ENCODE data around the gene DYSF.
"Not testable (repeated sequence)": the region's sequence is repeated elsewhere in the genome, so short reads cannot be mapped to it uniquely, and the experiment has no call there.

DYSF gene

GRCh38 chr2:71640489-71640888, 187.1 kb downstream of the DYSF start:
- H3K36me3 ChIP-seq (ENCODE audit: low read depth): no peaks in the 10 kb centered on the region
- no peaks in the 10 kb centered on the region for H3K9me3 ChIP-seq (ENCODE audit: severe bottlenecking)
- no peak overlapping the region for H3K27ac ChIP-seq (ENCODE audit: poor library complexity, severe bottlenecking)
- no peak for TF ChIP-seq CTCF (IDR thresholded peaks at IDR 0.05; ENCODE audit: poor library complexity, severe bottlenecking)
- H3K27me3 ChIP-seq (ENCODE audit: insufficient read depth, poor library complexity, severe bottlenecking): no peaks in the 10 kb centered on the region
- DNase-seq (ENCODE audit: low spot score): no peak
- peaks cover under 1% of the 10 kb centered on the region for H3K4me1 ChIP-seq (ENCODE audit: insufficient read depth, poor library complexity, severe bottlenecking)
- no peak for ATAC-seq (ENCODE audit: low read depth)
- H3K4me3 ChIP-seq (ENCODE audit: severe bottlenecking): no peak overlapping the region

- DNase-seq (ENCODE audit: low spot score) (no peak), ATAC-seq (ENCODE audit: low read depth) (no peak)
- H3K36me3 ChIP-seq (ENCODE audit: low read depth): no peaks in the 10 kb centered on the region
- H3K4me3 ChIP-seq (ENCODE audit: severe bottlenecking): no peak overlapping the region
- H3K9me3 ChIP-seq (ENCODE audit: severe bottlenecking): no peaks in the 10 kb centered on the region
- no peak for TF ChIP-seq CTCF (IDR thresholded peaks at IDR 0.05; ENCODE audit: poor library complexity, severe bottlenecking)
- H3K27ac ChIP-seq (ENCODE audit: poor library complexity, severe bottlenecking): no peak overlapping the region
- no peaks in the 10 kb centered on the region for H3K27me3 ChIP-seq (ENCODE audit: insufficient read depth, poor library complexity, severe bottlenecking)
- H3K4me1 ChIP-seq (ENCODE audit: insufficient read depth, poor library complexity, severe bottlenecking): peaks cover 5% of the 10 kb centered on the region
These were observed 190.5 kb downstream of the DYSF start for GRCh38 chr2:71643674-71644357.

GRCh38 chr2:71646028-71646427, 192.7 kb downstream of the DYSF start:
- ATAC-seq (ENCODE audit: low read depth): peak; percentile 89
- no peak for TF ChIP-seq CTCF (IDR thresholded peaks at IDR 0.05; ENCODE audit: poor library complexity, severe bottlenecking)
- H3K4me3 ChIP-seq (ENCODE audit: severe bottlenecking): no peak overlapping the region
- no peaks in the 10 kb centered on the region for H3K9me3 ChIP-seq (ENCODE audit: severe bottlenecking)
- H3K36me3 ChIP-seq (ENCODE audit: low read depth): no peaks in the 10 kb centered on the region
- peaks cover 5% of the 10 kb centered on the region for H3K4me1 ChIP-seq (ENCODE audit: insufficient read depth, poor library complexity, severe bottlenecking)
- DNase-seq (ENCODE audit: low spot score): no peak
- no peak overlapping the region for H3K27ac ChIP-seq (ENCODE audit: poor library complexity, severe bottlenecking)
- H3K27me3 ChIP-seq (ENCODE audit: insufficient read depth, poor library complexity, severe bottlenecking): peaks cover 3% of the 10 kb centered on the region

- TF ChIP-seq CTCF (IDR thresholded peaks at IDR 0.05; ENCODE audit: poor library complexity, severe bottlenecking): no peak
- Histone ChIP-seq H3K9me3 (ENCODE audit: severe bottlenecking) (no peaks in the 10 kb centered on the region), H3K4me3 (ENCODE audit: severe bottlenecking) (no peak overlapping the region), H3K36me3 (ENCODE audit: low read depth) (no peaks in the 10 kb centered on the region), H3K4me1 (ENCODE audit: insufficient read depth, poor library complexity, severe bottlenecking) (peaks cover 5% of the 10 kb centered on the region), H3K27me3 (ENCODE audit: insufficient read depth, poor library complexity, severe bottlenecking) (peaks cover 5% of the 10 kb centered on the region), H3K27ac (ENCODE audit: poor library complexity, severe bottlenecking) (no peak overlapping the region)
- ATAC-seq (ENCODE audit: low read depth) (no peak), DNase-seq (ENCODE audit: low spot score) (no peak)
These were observed 194.0 kb downstream of the DYSF start for GRCh38 chr2:71647356-71647755.

- DNase-seq (ENCODE audit: low spot score) (no peak), ATAC-seq (ENCODE audit: low read depth) (no peak)
- H3K27me3 ChIP-seq (ENCODE audit: insufficient read depth, poor library complexity, severe bottlenecking): peaks cover 5% of the 10 kb centered on the region
- no peak for TF ChIP-seq CTCF (IDR thresholded peaks at IDR 0.05; ENCODE audit: poor library complexity, severe bottlenecking)
- H3K36me3 ChIP-seq (ENCODE audit: low read depth): no peaks in the 10 kb centered on the region
- no peak overlapping the region for H3K4me3 ChIP-seq (ENCODE audit: severe bottlenecking)
- no peak overlapping the region for H3K27ac ChIP-seq (ENCODE audit: poor library complexity, severe bottlenecking)
- H3K9me3 ChIP-seq (ENCODE audit: severe bottlenecking): no peaks in the 10 kb centered on the region
- H3K4me1 ChIP-seq (ENCODE audit: insufficient read depth, poor library complexity, severe bottlenecking): no peaks in the 10 kb centered on the region
These were observed 202.1 kb downstream of the DYSF start for GRCh38 chr2:71655498-71655897.

- not testable (repeated sequence) for DNase-seq (ENCODE audit: low spot score); H3K36me3 ChIP-seq (ENCODE audit: low read depth); H3K27ac ChIP-seq (ENCODE audit: poor library complexity, severe bottlenecking); H3K4me1 ChIP-seq (ENCODE audit: insufficient read depth, poor library complexity, severe bottlenecking); ATAC-seq (ENCODE audit: low read depth); H3K4me3 ChIP-seq (ENCODE audit: severe bottlenecking); H3K27me3 ChIP-seq (ENCODE audit: insufficient read depth, poor library complexity, severe bottlenecking); H3K9me3 ChIP-seq (ENCODE audit: severe bottlenecking)
These were observed 204.9 kb downstream of the DYSF start for GRCh38 chr2:71658256-71658655.

Data from RWPE2 (cell line).